GM13976 (cell line): ENCODE data around the gene VAT1L.

Experiments used
- DNase-seq: peaks from one replicate; pipeline ENCODE4 v3.0.0; 2012; ENCODE audit warnings: low spot score
- CTCF ChIP-seq: IDR thresholded peaks from 2 replicates; pipeline ENCODE4 v1.5.1; 2012; ENCODE audit warnings: borderline replicate concordance, mild to moderate bottlenecking; ENCODE audit not compliant: insufficient read depth; ENCODE audit errors: extremely low read depth, missing control alignments, control extremely low read depth
- in situ Hi-C: fragments of 300-500 bp; cut with MboI; formaldehyde crosslinking; loops from one replicate; pipeline ENCODE4 v1.12.0; 2022; ENCODE audit warnings: low sequenced_read_pairs, mixed read lengths, inconsistent platforms; ENCODE audit not compliant: unreplicated experiment

The VAT1L gene

DNA sequence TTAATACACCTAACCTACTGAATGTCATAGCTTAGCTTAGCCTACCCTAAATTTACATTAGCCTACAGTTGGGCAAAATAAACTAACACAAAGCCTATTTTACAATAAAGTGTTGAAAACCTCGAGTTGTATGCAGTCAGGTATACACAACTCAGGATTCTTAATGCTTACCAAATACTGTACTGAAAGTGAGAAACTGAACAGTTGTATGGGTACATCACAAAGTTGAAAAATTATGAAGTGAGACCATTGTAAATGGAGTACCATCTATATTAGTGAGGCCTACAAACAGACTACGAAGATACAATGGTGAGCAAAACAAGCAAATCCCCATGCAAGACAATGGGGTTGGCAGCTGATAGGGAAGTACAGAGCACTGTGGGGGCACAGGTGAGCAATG, 79.7 kb downstream of the VAT1L start:
- TF ChIP-seq CTCF: no peak
- in situ Hi-C loops: no loop called here
- no peak for DNase-seq

- TF ChIP-seq CTCF: no peak
- no peak for DNase-seq
- in situ Hi-C loops: no loop called here
Measured at GRCh38 chr16:77868478-77868877, 80.1 kb downstream of the VAT1L start.

- no peak for DNase-seq
- in situ Hi-C loops: no loop called here
- TF ChIP-seq CTCF: no peak
Measured at GRCh38 chr16:77869997-77870813, 81.8 kb downstream of the VAT1L start.

- TF ChIP-seq CTCF: no peak
- in situ Hi-C loops: no loop called here
Measured at GRCh38 chr16:77871932-77872331, 83.6 kb downstream of the VAT1L start.

DNA sequence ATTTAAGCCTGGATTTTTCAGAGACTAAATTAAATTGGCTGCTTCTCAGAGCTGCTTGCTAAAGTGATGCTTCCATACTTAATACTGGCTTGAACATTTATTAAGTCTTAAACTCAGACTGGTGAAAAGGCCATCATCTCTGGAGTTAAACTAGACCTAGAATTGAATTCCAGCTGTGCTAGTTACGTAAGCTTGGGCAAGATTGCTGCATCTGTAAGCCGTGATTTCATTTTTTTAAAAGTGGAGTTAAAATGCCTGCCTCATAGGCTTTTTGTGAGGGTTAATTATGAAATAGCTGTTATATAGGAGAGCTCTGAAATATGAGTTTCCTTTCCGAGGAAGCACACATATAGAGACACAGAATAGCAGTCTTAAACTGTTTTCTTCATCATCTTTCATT, 84.7 kb downstream of the VAT1L start:
- no peak for DNase-seq
- TF ChIP-seq CTCF: no peak
- in situ Hi-C loops: no loop called here

More at GRCh38 chr16:77871932-77872331, 83.6 kb downstream of the VAT1L start:
- no peak for DNase-seq

GRCh38 chr16:77874347-77874746, 86.0 kb downstream of the VAT1L start:
- TF ChIP-seq CTCF: no peak
- in situ Hi-C loops: no loop called here
- DNase-seq: no peak
